ENCODE data around the gene NTMT1.
A peak's percentile ranks its signal among the peaks of the same experiment; 100 is the strongest.
"Not testable (repeated sequence)": the region's sequence is repeated elsewhere in the genome, so short reads cannot be mapped to it uniquely, and the experiment has no call there.

The NTMT1 gene, protein sequence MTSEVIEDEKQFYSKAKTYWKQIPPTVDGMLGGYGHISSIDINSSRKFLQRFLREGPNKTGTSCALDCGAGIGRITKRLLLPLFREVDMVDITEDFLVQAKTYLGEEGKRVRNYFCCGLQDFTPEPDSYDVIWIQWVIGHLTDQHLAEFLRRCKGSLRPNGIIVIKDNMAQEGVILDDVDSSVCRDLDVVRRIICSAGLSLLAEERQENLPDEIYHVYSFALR

DNA sequence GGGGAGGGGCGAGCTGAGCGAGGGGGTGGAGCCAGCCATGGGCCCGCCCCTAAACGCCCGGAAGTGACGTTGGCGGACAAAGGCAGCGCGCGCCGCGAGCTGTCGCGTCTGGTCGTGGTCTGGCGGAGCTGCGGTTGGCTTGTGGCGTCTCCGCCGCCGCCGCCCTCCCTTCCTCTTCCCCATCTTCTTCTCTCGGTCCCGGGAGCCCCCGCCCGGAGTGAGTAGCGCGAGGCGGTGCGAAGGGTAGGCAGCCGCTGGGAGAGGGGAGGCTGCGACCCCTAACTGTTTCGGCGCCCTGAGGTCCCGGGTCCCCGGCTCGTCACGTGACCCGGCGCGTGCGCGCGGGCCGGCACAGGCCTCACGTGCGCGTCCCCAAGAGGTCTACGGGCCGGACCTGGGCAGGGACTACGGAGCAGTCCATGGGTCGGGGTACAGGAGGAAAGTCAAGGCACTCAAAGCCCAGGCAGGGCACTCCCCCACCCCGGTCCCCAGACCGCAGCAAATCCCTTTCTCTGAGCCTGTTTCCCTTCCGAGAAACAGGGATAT is at the start of gene NTMT1:
TSS of gene NTMT1 (plus strand) at position 85 of the 546 bp plus-strand sequence. CDS start 6,541 bp downstream, outside the sequence.
- DNase-seq: peak; percentile 90 to 95 (median 94)

DNA sequence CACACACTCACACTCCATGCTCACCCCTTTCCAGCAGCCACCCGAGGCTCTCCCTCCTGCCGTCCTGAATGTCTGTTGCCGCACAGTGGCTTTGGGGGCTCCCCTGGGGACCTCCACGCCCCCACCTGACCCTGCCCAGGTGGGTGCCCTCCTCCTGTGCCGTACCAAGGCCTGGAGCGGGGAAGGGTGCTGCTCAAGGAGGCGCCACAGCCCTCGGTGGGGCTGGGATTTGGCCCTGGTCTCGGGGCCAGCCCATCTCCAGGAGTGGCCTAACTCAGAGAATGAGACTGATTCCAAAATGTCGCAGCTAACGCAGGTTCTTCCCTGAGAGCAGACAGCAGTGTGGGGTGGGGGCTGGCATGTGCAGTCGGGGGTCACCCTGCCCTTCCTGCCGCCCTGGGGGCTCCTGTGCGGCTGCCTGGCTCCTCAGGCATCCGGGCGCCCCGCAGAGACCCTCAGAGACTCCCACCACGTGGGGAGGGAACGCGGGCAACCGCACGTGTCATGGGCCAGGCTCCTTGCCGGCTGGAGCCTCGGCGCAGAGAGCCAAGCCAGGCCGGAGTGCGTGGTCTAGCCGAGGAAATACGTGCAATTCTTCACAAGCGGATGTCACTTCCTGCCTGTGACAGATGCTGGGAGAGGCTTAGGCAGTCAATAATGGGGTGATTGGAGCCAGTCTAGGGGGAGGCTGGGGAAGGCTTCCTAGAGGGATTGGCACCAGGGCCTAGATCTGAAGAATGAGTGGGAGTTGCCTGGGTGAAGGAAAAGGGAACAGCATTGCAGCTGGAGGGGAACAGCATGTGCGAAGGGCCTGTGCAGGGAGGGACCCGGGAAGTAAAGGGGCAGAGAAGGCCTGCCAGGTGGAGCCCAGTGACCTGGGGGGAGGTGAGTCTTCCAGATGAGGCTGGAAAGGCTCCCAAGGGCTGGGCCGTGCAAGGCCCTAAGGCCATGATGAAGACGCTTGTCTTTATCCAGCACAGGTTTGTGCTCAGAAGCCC is 49.1 kb upstream of the NTMT1 start:
- no peak for DNase-seq

DNA sequence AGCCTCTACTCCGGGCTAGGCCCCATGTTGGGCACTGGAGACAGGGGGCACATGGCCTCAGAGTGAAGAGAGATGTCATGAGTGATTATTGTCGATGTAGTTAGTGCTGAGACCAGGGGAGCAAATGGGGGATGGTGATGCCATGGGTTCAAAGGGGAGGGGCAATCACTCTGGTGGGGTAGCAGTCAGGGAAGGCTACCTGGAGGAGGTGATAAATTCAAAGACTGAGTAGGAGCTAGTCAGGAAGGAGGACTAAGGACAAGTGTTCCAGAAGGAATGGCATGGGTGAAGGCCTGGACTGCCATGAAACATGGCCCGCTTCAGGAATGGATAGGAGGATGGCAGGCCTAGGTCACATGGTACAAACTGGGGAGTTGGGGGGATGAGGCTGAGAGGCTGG is 46.7 kb upstream of the NTMT1 start:
- DNase-seq: no peak

DNA sequence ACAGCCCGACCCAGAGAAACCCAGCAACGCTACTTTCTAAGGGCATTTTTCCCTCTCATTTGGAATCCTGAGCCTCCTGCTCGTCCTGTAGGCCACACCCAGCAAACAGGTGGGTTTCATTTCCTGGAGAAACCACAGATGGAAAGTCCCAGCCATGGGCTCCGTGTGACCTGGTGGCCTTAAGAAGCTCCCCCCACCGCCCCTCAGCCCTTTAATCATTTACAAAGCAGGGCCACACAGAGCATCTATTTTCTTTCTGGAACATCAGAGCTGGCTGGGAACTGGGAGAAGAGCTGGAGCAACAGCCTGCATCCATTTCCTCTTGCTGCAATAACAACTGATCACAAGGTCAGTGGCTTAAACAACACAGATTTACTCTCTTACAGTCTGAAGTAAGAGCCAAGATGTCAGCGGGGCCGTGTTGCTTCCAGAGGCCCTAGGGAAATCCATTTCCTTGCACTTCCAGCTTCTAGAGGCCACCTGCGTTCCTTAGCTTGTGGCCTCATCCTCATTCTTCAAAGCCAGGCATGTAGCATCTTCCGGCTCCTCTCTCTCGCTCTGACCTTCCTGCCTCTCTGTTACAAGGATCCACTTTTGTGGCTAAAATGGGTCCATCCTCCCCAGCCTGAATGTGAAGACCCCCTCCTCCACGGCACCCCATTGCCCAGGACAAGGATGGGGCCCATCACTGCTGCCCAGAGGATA is 45.6 kb upstream of the NTMT1 start:
- peak in 1 of 3 donors; percentile 8 for DNase-seq

DNA sequence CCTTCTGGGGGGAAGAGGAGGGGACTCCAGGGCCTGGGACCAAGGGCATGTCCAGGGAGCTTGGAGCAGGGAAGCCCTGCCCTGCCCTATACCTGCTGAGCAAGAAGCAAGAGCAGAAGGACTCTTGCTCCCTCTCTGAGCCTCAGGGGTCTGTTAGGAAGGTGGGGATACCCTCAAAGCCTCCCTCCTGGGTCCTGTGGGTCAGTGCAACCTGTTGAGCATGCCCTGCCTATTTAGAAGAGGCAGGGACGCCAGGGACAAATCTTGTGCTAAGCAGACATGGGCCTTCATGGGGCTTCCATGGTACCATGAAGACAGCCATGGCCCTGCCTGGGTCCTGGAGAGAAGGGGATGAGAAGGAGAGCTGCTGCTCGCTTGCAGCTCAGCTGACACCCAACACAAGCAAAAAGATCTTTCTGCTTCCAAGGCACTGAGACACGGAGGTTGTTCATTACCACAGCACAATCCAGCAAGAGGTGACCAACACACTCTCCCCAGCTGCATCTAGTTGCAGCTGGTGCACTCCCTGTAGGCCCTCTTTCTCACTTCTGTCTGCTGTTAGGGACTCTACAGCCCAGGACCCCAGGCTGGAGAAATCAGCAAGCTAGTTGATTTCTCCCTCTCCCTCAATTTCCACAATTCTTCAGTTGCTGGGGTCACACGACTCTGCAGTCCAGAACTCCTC is 44.3 kb upstream of the NTMT1 start:
- no peak for DNase-seq

DNA sequence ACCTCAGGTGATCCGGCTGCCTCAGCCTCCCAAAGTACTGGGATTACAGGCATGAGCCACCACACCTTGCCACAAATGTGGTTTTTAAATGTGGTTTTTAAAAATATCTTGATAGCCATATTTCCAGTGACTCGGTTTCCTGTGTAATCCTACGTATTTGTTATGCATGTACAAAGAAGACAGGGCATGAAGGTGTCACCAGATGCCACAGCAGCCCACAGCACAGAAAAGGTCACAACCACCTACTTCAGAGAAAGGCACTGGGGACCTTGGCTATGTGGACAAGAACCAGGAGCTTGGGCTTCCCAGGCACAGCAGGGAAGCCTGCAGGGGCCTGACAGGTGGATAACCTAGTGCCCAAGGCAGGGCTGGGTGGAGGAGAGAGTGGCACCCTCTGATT is 43.1 kb upstream of the NTMT1 start:
- no peak for DNase-seq

DNA sequence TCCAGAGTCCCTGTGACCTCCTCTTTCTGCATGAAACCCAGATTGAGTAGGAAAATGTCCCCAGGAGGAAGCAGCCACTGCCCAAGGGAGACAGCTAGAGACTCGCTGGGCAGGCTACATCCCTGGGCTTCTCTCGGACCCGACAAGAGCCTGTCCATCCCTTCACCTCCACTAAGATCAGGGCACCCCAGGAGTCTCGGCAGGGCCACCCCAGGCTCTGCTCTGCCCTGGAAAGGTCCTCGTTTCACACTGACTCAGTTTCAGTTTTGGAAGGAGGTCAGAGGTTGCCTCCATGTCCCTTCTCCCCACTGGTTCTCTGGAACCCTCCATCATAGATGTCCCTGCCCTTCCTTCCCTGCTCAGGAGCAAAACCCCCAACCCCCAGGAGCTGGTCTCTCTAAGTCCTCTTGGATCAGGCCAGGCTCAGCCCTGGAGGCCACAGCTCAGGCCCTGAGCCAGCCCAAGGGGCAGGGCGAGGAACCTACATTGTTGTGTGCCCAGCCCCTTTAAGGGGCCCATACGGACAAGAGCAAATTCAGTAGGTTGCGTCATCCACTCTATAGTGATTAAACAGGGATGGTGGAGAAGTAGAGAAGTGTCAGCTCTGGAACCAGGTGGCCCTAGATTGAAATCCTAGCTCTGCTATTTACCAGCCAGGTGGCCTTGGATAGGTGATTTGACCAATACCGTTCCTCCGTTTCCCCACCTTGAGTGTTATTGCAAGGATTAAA is 42.5 kb upstream of the NTMT1 start:
- no peak for DNase-seq

DNA sequence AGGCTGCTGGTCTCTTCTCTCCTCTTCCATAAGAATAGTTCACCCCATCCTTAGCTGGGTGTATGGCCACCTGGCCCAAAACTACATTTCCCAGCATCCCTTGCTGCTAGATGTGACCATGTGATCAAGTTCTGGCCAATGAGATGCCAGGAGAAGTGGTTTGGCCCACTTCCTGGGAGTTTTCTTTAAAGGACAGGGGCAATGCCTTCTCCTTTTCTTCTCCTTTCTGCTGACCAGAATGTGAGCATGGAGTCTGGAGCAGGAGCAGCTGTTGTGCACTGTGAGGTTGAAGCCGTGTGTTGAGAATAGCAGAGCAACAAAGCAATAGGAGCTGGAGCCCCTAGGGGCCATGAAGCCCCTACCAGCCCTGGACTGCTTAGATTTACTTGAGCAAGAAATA is 41.8 kb upstream of the NTMT1 start:
- DNase-seq: peak; percentile 88 to 92 (median 92)

DNA sequence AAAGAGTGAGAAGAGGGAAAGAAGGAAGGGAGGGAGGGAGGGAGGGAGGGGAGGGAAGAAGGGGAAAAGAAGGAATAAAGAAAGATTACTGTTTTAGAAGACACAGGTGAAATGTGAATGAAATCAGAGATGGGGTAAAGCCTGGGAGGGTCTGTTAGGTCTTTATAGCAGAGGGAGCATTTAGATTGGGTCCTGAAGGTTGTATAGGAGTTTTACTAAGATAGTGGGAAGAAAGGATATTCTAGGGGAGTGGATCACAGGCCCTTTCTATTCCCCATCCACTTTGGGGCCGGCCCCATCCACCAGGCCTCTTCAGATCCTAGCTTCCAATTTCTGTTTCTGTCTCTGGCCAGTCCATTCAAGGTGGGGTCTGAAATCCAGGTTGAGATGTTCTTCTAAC is 40.6 kb upstream of the NTMT1 start:
- DNase-seq: no peak

DNA sequence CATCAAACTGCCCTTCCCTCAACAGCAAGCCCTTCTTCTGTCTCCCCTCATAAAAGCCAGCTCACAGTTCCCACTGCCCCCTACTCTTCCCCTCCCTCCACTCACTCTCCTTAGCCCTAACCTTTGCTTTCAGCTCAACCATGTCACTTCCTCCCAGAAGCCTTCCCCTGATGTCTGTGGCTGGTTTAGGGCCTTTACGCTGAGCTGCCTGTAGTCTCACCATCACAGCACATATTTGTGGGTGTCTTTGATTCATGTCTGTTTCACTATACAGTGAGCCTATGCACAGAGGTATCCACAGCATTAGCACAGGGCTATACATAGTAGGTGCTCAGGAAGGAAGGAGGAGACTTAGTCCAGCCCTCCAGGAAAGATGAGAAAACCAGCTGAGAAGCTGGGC is 39.7 kb upstream of the NTMT1 start:
- DNase-seq: no peak

DNA sequence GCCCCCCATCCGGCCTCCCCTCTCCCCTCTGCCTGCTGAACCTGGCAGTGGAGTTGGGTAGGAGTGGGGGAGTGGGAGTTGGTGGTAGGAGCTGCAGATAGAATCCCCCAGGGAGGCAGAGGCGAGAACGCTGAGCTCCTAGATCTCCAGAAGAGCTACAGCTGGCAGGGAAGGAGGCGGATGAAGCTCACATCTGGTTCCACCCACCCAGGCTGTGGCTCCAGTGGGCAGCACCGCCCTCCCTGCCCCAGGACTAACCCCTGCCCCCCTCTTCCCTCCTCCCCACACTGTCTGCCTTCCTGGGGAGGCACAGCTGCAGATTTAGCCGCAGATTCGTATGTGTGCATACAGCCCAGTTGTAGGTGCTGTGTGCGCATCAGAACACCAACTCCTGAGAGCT is 39.3 kb upstream of the NTMT1 start:
- no peak for DNase-seq

DNA sequence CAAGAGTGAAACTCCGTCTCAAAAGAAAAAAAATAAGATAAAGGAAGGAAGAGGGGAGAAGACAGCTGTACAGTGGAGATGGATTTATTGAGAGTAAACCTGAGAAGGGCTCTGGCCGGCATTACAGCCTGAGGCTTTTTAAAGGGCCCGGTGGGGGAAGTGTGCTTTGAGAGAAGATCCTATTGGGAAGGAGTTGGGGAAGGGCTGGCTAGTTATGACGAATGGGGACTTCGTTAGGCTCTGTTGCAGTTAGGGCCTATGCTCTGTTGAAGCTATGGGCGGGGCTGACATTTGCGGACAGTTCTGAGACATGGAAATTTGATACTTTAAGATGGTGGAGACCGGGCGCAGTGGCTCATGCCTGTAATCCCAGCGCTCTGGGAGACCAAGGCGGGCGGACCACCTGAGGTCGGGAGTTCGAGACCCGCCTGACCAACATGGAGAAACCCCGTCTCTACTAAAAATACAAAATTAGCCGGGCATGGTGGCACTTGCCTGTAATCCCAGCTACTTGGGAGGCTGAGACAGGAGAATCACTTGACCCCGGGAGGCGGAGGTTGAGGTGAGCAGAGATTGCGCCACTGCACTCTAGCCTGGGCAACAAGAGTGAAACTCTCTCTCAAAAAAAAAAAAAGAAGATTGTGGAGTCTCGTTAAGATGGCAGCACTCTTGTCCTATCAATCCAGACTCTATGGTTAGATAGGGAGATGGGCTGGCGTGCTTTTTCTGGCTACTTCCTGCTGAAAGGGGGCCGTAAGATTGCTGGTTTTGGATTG is 38.3 kb upstream of the NTMT1 start:
- no peak for DNase-seq

DNA sequence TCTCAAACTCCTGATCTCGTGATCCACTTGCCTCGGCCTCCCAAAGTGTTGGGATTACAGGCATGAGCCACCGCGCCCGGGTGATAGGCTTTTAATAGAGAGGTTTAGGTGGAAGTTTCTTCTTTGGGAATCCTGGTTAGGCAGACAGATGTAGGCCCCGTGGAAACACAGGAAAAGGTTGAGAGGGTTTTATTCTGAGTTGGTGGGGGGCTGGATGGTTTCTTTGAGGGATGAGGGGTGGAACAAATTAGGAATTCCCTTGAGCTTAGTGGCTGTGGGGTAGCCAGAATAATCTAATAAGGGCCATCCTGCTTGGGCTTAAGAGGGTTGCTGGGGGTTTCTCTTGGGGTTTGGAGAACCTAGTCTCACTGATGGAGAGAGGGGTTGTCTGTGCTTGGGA is 35.5 kb upstream of the NTMT1 start:
- no peak for DNase-seq

DNA sequence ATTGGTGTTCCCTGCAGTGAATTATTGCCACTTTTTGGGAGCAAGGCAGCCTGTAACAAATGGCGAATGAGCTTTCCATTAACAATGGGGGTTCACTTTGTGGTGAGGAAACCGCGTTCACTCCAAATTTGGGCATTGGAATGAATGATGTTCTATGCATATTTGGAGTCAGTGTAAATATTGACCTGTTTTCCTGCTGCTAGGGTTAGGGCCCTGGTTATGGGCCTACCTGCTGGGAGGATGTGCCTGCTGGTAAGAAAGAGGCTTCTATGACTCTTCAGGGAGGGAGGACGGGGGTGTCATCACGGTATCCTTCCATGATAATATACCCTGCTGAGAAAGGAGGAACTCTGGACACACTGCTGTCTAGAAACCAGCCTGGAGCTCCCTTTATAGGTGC is 34.0 kb upstream of the NTMT1 start:
- DNase-seq: no peak

DNA sequence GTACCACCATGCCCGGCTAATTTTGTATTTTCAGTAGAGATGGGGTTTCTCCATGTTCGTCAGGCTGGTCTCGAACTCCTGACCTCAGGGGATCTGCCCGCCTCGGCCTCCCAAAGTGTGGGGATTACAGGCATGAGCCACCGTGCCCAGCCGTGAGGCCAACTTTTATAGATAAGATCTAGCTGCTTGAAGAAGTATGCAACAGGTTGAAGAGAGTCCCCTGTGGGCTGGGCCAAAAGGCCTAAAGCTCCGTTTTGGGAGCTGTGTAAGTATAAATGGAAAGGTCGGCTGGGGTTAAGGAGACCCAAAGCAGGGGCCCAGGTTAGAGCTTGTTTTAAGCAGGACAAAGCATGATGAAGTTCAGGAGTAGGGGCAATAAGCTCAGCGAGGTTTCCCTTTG is 33.2 kb upstream of the NTMT1 start:
- DNase-seq: not testable (repeated sequence)

DNA sequence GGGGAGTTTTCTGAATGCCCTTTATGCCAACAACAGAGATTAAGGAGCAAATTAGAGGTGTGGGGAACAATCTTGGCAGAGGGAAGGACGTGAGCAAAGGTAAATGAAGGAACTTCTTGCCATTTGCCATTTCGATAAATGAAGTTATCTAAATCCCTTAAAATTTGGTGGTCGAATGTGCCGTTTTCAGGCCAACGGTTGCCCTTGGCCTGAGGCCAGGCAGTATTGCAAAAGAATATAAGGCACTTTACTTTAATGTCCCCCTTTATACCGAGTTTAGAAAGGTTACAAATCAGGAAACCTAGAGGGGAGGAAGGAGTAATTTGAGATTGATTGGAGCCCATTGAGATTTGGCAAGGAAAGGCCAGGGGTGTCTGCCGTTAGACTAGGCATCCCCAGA is 31.3 kb upstream of the NTMT1 start:
- no peak for DNase-seq

DNA sequence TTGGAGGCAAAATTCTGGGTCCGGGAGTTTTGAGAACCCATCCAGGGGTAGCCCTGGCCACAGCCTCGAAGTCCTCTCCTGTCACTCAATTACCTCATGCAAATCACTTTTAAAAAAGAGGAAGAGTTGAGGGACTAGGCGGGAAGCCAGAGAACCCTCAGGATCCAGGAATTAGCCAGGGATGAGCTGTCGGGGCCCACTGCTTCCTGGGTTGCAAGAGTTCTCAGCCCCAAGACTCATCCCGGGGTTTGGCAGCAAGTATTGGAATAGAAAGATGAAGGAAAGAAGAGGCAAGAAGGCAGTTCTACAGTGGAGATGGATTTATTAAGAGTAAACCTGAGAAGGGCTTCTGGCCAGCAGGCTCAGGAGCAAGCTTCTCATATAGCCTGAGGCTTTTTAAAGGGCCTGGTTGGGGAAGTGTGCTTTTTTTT is 30.6 kb upstream of the NTMT1 start:
- peak; percentile 55 to 75 (median 63) for DNase-seq

DNA sequence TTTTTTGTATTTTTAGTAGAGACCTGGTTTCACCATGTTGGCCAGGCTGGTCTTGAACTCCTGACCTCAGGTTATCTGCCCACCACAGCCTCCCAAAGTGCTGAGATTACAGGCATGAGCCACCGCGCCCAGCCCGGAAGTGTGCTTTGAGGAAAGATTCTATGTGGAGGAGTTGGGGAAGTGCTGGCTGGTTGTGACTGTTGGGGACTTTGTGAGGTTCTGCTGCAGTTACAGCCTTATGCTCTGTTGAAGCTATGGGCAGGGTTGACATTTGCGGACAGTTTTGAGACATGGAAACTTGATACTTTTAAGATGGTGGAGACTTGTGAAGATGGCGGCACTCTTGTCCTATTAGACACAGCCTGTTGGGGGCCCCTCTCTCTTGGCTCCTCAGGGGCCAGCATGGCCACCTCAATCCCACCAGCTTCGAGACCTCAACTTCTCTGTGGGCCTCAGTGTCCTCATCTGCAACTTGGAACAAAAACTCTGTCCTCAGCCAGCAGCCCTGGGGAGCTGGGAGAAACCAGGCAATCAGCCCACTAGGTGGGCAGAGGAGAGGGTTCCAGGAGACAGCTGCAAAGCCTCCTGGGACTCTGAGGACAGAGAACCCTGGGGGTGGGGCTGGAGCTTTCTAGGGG is 29.9 kb upstream of the NTMT1 start:
- DNase-seq: peak; percentile 82 to 86 (median 83)

DNA sequence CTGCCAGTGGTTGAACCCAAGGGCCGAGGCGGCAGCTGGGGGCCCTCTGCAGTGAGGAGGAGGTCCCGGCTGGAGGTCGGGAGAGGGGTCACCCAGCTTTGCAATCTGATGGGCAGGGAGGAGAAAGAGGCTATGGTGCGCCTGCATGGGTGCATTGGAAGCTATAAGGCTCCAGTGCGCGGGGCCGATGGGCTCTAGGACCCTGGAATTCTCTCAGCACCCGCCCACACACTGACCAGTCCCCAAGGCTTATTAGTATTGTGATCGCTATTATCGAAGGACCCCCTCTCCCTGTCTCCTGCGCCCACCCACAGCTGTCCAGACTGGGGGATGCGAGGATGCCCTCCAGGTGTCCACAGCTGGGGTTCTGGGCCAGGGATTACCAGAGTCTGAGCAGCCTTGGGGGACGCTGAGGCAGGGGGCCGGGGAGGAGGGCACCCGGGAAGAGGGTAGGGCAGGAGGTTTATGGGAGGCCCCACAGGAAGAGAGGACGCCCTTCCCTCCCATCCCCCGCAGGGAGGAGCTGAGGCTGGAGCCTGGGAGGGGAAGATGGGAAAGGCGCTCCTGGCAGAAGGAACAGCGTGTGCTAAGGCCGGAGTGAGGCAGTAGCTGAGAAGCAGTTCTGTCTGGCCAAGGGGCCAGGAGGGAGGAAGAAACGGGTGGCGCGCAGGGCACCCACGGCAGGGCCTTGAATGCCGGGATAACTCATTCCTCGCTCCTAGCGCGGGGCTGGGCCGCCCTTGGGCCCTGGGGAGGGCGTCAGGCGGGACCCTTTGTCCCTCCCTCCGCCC is 29.2 kb upstream of the NTMT1 start:
- DNase-seq: no peak
